Measurements from ENCODE around the gene CCL27. TPM values are rescaled to one million over a fixed set of nuclear protein-coding genes. Genes with fewer than 3 reads are reported as not detected.

Gene CCL27
- total and polyA plus RNA-seq, 2 donors (not counting 1 experiment from before 2014, with no cell fraction given), result not detected

GRCh38 chr9:34691936-34692315 is 29.5 kb upstream of the CCL27 start:
- no peaks in the 10 kb centered on the region for H3K9me3 ChIP-seq (ENCODE audit: control insufficient read depth, insufficient read depth, low read depth, low read length)
- TF ChIP-seq EZH2 (IDR thresholded peaks at IDR 0.05; ENCODE audit: low read length, missing control alignments) (no peak), CTCF (conservative IDR thresholded peaks at IDR 0.05 in 1 of 2, IDR thresholded peaks at IDR 0.05 in 1 of 2; ENCODE audit: low read depth in 1 of 2, low read length in 2 of 2) (no peak)
- no peak overlapping the region for H3K9ac ChIP-seq (ENCODE audit: insufficient read depth, low read length)
- no peaks in the 10 kb centered on the region for H3K27me3 ChIP-seq (ENCODE audit: control insufficient read depth, insufficient read depth, low read length)
- H3K79me2 ChIP-seq (ENCODE audit: control insufficient read depth, insufficient read depth, low read length), result no peaks in the 10 kb centered on the region
- no peaks in the 10 kb centered on the region for H4K20me1 ChIP-seq (ENCODE audit: control insufficient read depth, extremely low read depth, insufficient read depth, low read length)
- no peak overlapping the region for H3K4me3 ChIP-seq (replicated peaks in 1 of 4; ENCODE audit: control extremely low read depth in 1 of 4, insufficient read depth in 1 of 4, low read depth in 3 of 4, low read length in 4 of 4)
- H3K27ac ChIP-seq (ENCODE audit: insufficient read depth, low read length), result no peak overlapping the region
- H3K36me3 ChIP-seq (ENCODE audit: control insufficient read depth, insufficient read depth, low read length), result no peaks in the 10 kb centered on the region
- H3K4me2 ChIP-seq (ENCODE audit: extremely low read depth, insufficient read depth, low read length), result no peak overlapping the region
- H3K4me1 ChIP-seq (ENCODE audit: control insufficient read depth, extremely low read depth, insufficient read depth, low read length), result no peaks in the 10 kb centered on the region
- DNase-seq (ENCODE audit: low read depth in 2 of 2), result no peak
- H2AFZ ChIP-seq (ENCODE audit: low read length), result no peak overlapping the region

GRCh38 chr9:34690983-34691935 is 28.8 kb upstream of the CCL27 start, which contains the start of gene CCL19:
CCL19 (minus strand) TSS chr9:34691276; CDS start chr9:34691139, 137 bp downstream.
- DNase-seq (ENCODE audit: low read depth in 2 of 2), result no peak
- TF ChIP-seq CTCF (conservative IDR thresholded peaks at IDR 0.05 in 1 of 2, IDR thresholded peaks at IDR 0.05 in 1 of 2; ENCODE audit: low read depth in 1 of 2, low read length in 2 of 2) (no peak), EZH2 (IDR thresholded peaks at IDR 0.05; ENCODE audit: low read length, missing control alignments) (no peak)
- H3K79me2 ChIP-seq (ENCODE audit: control insufficient read depth, insufficient read depth, low read length), result no peaks in the 10 kb centered on the region
- no peak within 1 kb of the TSS for H3K9ac ChIP-seq (ENCODE audit: insufficient read depth, low read length)
- H3K4me1 ChIP-seq (ENCODE audit: control insufficient read depth, extremely low read depth, insufficient read depth, low read length), result no peaks in the 10 kb centered on the region
- H3K9me3 ChIP-seq (ENCODE audit: control insufficient read depth, insufficient read depth, low read depth, low read length), result no peaks in the 10 kb centered on the region
- H3K4me2 ChIP-seq (ENCODE audit: extremely low read depth, insufficient read depth, low read length), result no peak within 1 kb of the TSS
- no peak within 1 kb of the TSS for H3K27ac ChIP-seq (ENCODE audit: insufficient read depth, low read length)
- H4K20me1 ChIP-seq (ENCODE audit: control insufficient read depth, extremely low read depth, insufficient read depth, low read length), result no peaks in the 10 kb centered on the region
- no peaks in the 10 kb centered on the region for H3K27me3 ChIP-seq (ENCODE audit: control insufficient read depth, insufficient read depth, low read length)
- no peak within 1 kb of the TSS for H3K4me3 ChIP-seq (replicated peaks in 1 of 4; ENCODE audit: control extremely low read depth in 1 of 4, insufficient read depth in 1 of 4, low read depth in 3 of 4, low read length in 4 of 4)
- no peak within 1 kb of the TSS for H2AFZ ChIP-seq (ENCODE audit: low read length)
- H3K36me3 ChIP-seq (ENCODE audit: control insufficient read depth, insufficient read depth, low read length), result no peaks in the 10 kb centered on the region

DNA sequence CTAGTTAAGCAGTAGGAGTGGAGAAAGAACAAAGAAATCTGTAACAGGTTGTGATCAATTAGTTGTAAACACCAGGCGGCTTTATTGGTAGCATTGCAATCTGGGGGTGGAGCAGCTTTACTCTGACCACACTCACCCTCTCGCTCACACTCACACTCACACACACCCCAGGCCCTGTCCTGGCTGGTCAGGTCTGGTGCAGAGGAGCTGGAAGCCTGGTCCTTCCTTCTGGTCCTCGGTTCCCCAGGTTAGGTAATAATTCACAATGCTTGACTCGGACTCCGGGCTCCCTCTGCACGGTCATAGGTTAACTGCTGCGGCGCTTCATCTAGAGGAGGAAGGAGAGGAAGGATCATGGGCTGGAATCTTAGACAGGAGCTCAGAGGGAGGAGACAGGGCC is 27.1 kb upstream of the CCL27 start:
- Histone ChIP-seq H3K27ac (ENCODE audit: insufficient read depth, low read length) (no peak overlapping the region), H2AFZ (ENCODE audit: low read length) (no peak overlapping the region), H3K4me2 (ENCODE audit: extremely low read depth, insufficient read depth, low read length) (no peak overlapping the region), H3K4me1 (ENCODE audit: control insufficient read depth, extremely low read depth, insufficient read depth, low read length) (no peaks in the 10 kb centered on the region), H3K79me2 (ENCODE audit: control insufficient read depth, insufficient read depth, low read length) (no peaks in the 10 kb centered on the region), H3K9me3 (ENCODE audit: control insufficient read depth, insufficient read depth, low read depth, low read length) (no peaks in the 10 kb centered on the region), H3K4me3 (replicated peaks in 1 of 4; ENCODE audit: control extremely low read depth in 1 of 4, insufficient read depth in 1 of 4, low read depth in 3 of 4, low read length in 4 of 4) (no peak overlapping the region), H3K27me3 (ENCODE audit: control insufficient read depth, insufficient read depth, low read length) (no peaks in the 10 kb centered on the region), H4K20me1 (ENCODE audit: control insufficient read depth, extremely low read depth, insufficient read depth, low read length) (no peaks in the 10 kb centered on the region), H3K9ac (ENCODE audit: insufficient read depth, low read length) (no peak overlapping the region), H3K36me3 (ENCODE audit: control insufficient read depth, insufficient read depth, low read length) (no peaks in the 10 kb centered on the region)
- DNase-seq (ENCODE audit: low read depth in 2 of 2), result no peak
- TF ChIP-seq CTCF (conservative IDR thresholded peaks at IDR 0.05 in 1 of 2, IDR thresholded peaks at IDR 0.05 in 1 of 2; ENCODE audit: low read depth in 1 of 2, low read length in 2 of 2) (no peak), EZH2 (IDR thresholded peaks at IDR 0.05; ENCODE audit: low read length, missing control alignments) (no peak)

All from fibroblast of lung (primary cell).